Renal cortical epithelial cell (primary cell): ENCODE results near the gene BEST3. TPM values are rescaled to one million over a fixed set of nuclear protein-coding genes. Genes with fewer than 3 reads are reported as not detected.

Experiments
- DNase-seq: peaks from one replicate; pipeline ENCODE4 v3.0.0-alpha.2; 2011; ENCODE audit warnings: low read depth
- total RNA-seq: library from RNA; depleted of rRNA; stranded (reverse); fragments of >200 nt; gene quantifications from 2 replicates; pipeline ENCODE4 v1.2.3, GENCODE V29; 2014

BEST3 gene
- total RNA-seq, 1 donor from 2014 or later: 0.55 TPM

- DNase-seq: peak; percentile 80
These were observed 11.1 kb downstream of the BEST3 start for GRCh38 chr12:69688021-69688420.

DNA sequence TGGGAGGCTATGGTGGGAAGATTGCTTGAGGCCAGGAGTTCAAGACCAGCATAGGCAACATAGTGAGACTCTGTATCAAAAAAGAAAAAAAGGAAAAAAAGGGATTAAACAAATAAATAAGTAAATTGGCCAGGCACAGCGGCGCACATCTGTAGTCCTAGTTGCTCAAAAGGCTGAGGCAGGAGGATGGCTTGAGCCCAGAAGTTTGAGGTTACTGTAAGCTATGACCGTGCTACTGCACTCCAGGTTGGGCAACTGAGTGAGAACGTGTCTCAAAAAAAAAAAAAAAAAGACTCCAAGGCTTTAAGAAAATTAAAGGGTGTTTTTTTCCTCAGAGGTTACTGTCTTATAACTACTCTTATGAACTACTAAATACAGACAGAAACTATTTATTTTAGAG, 11.7 kb downstream of the BEST3 start:
- DNase-seq: no peak

DNA sequence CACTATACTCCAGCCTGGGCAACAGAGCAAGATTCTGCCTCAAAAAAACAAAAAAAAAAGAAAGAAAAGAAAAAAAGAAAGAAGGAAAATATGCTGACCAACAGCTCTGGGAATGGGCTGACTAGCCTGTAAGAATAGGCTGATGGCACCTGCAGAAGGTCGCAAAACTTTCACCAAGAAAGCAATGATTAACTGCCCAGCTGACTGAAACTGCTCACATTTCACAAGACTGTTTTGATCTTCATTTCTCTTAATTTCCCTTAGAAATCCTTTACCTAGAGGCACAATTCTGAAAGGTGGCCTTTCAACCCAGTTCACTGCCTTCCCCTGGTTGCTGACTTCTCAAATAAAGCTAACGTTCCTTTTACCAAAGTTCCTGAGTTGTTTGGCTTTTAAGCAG, 12.4 kb downstream of the BEST3 start:
- DNase-seq: peak; percentile 95

DNA sequence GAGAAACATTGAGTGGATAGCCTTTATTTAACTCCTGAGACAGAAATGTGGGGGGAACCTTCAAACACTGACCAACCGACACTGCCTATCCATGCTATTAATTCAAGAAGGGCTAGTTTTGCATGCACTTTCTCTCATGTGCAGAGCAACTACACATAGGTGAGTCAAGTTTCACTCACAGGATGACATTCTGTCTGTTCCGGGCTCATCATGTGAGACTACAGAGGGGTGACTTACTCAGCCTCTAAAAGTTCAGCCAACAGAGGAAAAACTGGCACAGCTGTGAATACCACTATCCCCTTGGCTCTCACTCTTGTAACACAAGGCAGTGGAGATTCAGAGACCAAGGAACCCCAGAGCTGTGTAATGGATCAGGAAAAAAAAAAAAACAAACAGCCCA, 13.3 kb downstream of the BEST3 start:
- peak; percentile 80 for DNase-seq

- no peak for DNase-seq
These were observed 14.6 kb downstream of the BEST3 start for GRCh38 chr12:69684466-69684865.

DNA sequence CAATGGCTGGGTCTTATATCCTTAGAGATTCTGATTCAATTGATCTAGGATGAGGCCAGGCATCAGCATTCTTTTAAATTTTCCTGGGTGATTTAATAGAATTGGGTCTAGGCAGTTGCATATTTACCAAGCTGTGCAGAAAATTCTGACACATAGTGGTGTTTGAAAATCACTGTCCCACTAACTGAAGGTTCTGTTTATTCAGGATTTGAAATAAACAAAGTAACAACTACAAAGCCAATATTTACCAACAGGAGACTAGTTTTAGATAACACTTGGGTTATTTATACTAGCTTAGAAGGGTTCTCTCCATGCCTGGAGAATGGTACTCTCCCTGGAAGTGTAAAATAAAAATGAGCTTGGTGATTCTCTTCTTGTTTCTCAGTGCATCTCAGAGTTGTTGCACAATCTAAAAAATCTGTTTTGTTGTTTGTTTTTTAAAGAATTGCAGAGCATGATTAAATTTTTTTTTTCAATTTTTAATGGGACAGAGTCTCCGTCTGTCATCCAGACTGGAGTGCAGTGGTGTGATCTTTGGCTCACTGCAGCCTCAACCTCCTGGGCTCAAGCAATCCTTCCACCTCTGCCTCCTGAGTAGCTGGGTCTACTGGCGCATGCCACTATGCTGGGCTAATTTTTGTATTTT, 16.9 kb downstream of the BEST3 start:
- DNase-seq: no peak

- no peak for DNase-seq
These were observed 20.0 kb downstream of the BEST3 start for GRCh38 chr12:69679119-69679518.

- peak; percentile 85 for DNase-seq
These were observed 22.7 kb downstream of the BEST3 start for GRCh38 chr12:69676257-69677012.

GRCh38 chr12:69672195-69672594, 26.9 kb downstream of the BEST3 start:
- DNase-seq: no peak

DNA sequence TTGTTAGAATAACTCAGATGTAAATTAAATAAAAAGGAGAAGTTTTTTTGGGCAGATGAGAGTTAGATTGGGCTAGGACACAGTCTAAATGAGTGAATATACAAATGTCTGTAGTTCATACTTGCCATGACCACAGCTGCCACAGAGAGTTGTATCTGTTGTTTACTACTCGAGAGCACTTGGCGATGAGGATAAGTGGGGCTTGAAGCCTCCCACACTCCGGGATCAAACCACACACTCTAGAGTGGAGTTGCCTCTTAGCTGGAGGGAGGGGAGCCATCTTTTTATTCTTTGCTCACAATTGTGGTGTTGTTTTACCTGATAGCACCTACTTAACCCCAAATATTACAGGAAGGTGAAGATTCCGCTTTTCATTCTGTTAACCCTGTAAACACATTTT, 27.5 kb downstream of the BEST3 start:
- DNase-seq: no peak

- DNase-seq: no peak
These were observed 32.3 kb downstream of the BEST3 start for GRCh38 chr12:69666798-69667197.

GRCh38 chr12:69664930-69665377, 34.1 kb downstream of the BEST3 start:
- DNase-seq: peak; percentile 30

GRCh38 chr12:69663726-69664125, 35.4 kb downstream of the BEST3 start:
- no peak for DNase-seq

GRCh38 chr12:69662764-69663163, 36.3 kb downstream of the BEST3 start:
- DNase-seq: peak; percentile 54

DNA sequence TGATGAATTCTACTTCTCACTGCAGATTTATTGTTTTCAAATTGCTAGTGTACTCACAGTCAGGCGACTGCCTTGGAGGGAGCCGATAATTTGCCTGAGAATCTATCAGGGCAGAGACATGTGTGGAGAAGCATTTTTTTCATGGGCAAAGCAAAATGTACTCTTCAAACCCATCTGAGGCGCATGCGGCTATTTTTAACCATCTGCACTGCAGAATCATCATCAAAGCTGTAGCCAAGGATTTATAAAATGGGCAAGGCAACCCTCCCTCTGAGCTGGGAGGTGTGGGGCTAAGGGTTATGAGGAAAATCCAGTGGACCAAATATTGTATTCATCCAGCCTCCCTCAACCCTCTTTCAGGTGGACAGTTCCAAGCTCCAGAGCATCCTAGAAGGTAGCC, 37.7 kb downstream of the BEST3 start:
- DNase-seq: no peak

DNA sequence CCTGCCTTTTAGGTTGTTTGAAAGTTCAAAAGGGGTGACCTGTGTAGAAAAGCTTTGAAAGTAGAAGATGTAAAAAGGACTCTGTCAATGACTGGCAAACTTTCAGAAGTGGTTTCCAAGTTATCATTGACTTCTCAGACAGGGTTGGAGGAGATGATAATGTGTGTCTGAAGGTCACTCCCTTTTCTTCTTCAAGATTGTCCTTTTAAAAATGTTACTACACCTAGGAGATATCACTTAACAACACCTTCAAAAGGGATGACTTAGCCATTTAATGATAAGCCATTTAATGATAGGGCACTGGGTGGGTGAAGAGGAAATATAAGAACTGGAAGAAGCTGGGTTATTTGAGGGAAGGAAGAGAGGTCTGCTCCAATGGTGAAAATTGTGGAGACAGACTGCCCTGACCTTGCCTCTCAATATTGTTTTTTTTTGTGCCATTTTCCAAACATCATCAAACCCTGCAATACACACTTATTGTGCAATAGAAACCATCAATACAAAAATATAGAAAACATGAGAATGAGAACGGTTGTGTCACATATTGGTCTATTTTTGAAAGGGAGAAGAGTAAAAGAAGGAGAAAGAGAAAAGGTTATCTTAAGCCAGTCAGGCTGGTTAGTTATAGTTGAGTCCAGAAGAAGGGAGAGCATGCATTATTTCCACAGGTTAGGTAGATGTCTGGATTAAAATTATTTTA, 38.8 kb downstream of the BEST3 start:
- no peak for DNase-seq

DNA sequence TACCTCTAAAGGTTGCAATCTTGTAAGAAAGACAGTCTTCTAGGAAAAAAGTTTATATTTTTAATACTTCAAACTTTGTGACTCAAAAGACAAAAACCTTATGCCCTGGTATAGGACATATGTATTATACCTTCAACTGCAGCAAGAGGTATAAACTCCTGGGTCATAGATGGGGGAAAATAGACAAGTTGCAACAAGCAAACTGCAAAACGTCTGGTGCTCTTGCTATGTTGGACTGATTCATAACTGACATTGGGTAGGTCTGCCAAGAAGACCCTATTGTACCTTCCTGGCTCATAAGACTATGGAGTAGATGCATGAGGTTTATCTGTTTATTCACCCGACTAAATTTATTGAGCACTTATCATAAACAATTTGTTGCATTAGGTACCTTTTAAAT, 40.9 kb downstream of the BEST3 start:
- DNase-seq: no peak

DNA sequence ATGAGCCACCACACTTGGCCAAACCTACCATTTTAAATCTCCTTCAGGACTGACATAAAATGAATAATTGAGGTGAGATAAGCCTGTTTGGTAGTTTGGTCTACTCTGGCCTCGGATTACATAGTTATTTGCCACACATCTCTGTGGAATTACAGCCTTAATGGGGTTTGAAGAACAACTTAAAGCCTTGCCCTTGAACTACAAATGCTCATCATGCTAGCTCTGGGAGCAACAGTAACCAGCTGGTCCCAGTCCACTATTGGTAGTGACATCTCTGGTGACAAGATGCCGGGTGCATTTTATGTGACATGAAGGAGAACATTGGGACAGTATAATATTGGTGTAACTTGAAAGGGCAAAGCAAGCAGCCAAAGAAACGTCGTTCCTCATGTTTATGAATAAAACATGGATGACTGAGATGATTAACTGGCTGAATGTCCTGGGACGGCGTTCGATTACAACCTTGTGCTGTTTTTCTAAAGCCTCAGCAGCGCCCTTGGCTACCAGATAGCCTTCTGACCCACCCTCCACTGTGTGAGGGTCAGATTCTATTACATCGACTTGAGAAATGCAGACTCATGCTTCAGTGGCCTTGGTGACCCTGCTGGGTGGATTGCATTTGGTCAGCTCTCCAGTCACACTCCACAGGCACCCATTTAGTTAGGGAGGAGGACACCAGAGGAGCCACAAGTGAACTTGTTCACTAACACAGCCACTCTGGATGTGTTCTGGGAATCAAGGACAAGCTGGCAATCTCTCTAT, 41.5 kb downstream of the BEST3 start:
- DNase-seq: peak; percentile 91

DNA sequence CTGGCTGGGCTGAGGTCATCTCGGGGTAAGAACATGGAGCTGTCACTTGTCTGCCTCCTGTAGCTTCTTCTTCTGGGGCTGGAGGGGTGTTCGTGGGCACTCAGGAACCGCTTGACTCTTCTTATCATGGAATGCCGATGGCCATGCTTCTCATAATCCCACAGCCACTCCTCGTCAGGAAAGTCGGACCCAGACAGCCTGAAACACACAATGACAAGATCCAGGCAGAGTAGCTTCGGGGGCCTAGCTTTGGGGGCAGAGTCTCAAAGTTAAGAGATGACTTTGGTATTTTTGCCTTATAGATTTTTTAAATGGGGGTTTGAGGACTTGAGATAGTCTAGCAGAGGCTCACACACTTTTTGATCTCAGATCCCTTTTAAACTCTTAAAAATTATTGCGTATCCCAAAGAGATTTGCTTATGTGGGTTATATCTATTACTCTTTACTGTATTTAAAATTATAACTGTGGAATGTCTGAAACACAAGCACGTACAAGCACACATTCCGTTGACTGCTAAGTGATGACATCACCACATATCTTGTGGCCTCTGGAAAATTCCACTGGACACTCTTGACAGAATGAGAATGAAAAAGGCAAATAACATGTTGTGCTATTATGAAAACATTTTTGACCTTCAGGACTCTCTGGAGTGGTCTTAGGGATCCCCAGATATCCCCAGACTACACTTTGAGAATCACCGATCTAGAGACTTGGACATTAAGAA, 43.3 kb downstream of the BEST3 start:
- DNase-seq: peak; percentile 90

DNA sequence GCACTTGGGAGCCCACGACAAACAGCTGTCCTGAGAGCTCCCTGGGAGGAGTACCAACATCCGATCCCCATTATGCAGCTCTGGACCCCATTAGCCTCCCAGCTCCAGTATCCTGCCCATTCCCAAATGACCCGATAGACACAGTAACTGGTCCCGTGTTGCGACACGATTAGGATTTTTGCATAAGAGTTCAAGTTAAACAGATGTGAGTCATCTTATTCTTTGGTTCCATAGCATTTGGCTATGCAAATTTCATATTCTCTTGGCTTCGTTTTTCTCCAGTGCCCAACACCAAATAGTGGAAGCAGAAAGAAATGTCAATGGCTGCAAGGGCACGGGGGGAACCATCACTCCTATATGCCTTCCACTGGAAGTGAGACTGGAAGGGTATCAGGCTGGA, 45.4 kb downstream of the BEST3 start:
- DNase-seq: peak; percentile 12

- DNase-seq: no peak
These were observed 47.2 kb downstream of the BEST3 start for GRCh38 chr12:69651922-69652321.
